Neural progenitor cell (in vitro differentiated cells): Measurements from ENCODE around the gene TMEM115. TPM values are rescaled to one million over a fixed set of nuclear protein-coding genes. Genes with fewer than 3 reads are reported as not detected.

ENCODE experiments used
- DNase-seq: peaks from one replicate; pipeline ENCODE4 v3.0.0-alpha.2; 2016; ENCODE audit warnings: low spot score
- H2AFZ ChIP-seq: fragments of 200-600 bp; sonication (generic); replicated peaks from 2 replicates; pipeline ENCODE4 v1.6.1; 2016; ENCODE audit warnings: antibody characterized with exemption
- H3F3A ChIP-seq: fragments of 200-600 bp; sonication (generic); 2 replicates; pipeline ENCODE4 v1.6.1; 2016; ENCODE audit warnings: antibody characterized with exemption, low read depth
- H3K27ac ChIP-seq: fragments of 200-600 bp; sonication (generic); 2 replicates; pipeline ENCODE4 v1.5.1; 2016; ENCODE audit warnings: mild to moderate bottlenecking
- H3K27me3 ChIP-seq: fragments of 200-600 bp; sonication (generic); 2 replicates; pipeline ENCODE4 v1.6.1; 2016; ENCODE audit warnings: mild to moderate bottlenecking, moderate library complexity
- H3K36me3 ChIP-seq: fragments of 200-600 bp; sonication (generic); 2 replicates; pipeline ENCODE4 v1.5.1; 2016
- H3K4me1 ChIP-seq: fragments of 200-600 bp; sonication (generic); 2 replicates; pipeline ENCODE4 v1.6.1; 2016; ENCODE audit warnings: mixed run types
- H3K4me2 ChIP-seq: fragments of 200-600 bp; sonication (generic); 2 replicates; pipeline ENCODE4 v1.6.1; 2016
- H3K4me3 ChIP-seq: fragments of 200-600 bp; sonication (generic); 2 replicates; pipeline ENCODE4 v1.5.1; 2016
- H3K79me2 ChIP-seq: fragments of 200-600 bp; sonication (generic); 2 replicates; pipeline ENCODE4 v1.6.1; 2016; ENCODE audit warnings: low read depth
- H3K9ac ChIP-seq: fragments of 200-600 bp; sonication (generic); 2 replicates; pipeline ENCODE4 v1.6.1; 2016
- H3K9me3 ChIP-seq: fragments of 200-600 bp; sonication (generic); 2 replicates; pipeline ENCODE4 v1.5.1; 2016; ENCODE audit warnings: low read depth
- H4K20me1 ChIP-seq: fragments of 200-600 bp; sonication (generic); 2 replicates; pipeline ENCODE4 v1.6.1; 2016; ENCODE audit warnings: low read depth
- H3K27ac Mint-ChIP-seq: 3 replicates; pipeline ENCODE4 v1.8.0; 2021; ENCODE audit warnings: mixed read lengths
- H3K27me3 Mint-ChIP-seq: 2 replicates; pipeline ENCODE4 v1.8.0; 2022; ENCODE audit warnings: low read depth, mild to moderate bottlenecking, inconsistent platforms, moderate library complexity, mixed read lengths; ENCODE audit not compliant: insufficient read depth
- H3K36me3 Mint-ChIP-seq: 3 replicates; pipeline ENCODE4 v1.8.0; 2021; ENCODE audit warnings: mixed read lengths
- H3K4me1 Mint-ChIP-seq: 3 replicates; pipeline ENCODE4 v1.8.0; 2021; ENCODE audit warnings: mixed read lengths
- H3K4me3 Mint-ChIP-seq: 3 replicates; pipeline ENCODE4 v1.8.0; 2021; ENCODE audit warnings: mild to moderate bottlenecking, moderate library complexity, mixed read lengths
- H3K9me3 Mint-ChIP-seq: 3 replicates; pipeline ENCODE4 v1.8.0; 2020; ENCODE audit warnings: mixed read lengths
- CTCF ChIP-seq: fragments of 200-600 bp; sonication (generic); IDR thresholded peaks from 2 replicates; pipeline ENCODE4 v1.5.1; 2017; ENCODE audit warnings: antibody characterized with exemption, mild to moderate bottlenecking
- EZH2 ChIP-seq: fragments of 200-600 bp; sonication (generic); IDR thresholded peaks from 2 replicates; pipeline ENCODE4 v1.6.1; 2017; ENCODE audit warnings: antibody characterized with exemption, mild to moderate bottlenecking, moderate library complexity
- EZH2phosphoT487 ChIP-seq: fragments of 200-600 bp; sonication (generic); IDR thresholded peaks from 2 replicates; pipeline ENCODE4 v1.6.1; 2017; ENCODE audit warnings: antibody characterized with exemption
- total RNA-seq: library from RNA; depleted of rRNA; stranded (reverse); fragments of >200 nt; gene quantifications from 2 replicates; pipeline ENCODE4 v1.2.3, GENCODE V29; 2015; ENCODE audit warnings: low replicate concordance

TMEM115 gene
- total RNA-seq, 1 donor from 2014 or later = 6.3 TPM

DNA sequence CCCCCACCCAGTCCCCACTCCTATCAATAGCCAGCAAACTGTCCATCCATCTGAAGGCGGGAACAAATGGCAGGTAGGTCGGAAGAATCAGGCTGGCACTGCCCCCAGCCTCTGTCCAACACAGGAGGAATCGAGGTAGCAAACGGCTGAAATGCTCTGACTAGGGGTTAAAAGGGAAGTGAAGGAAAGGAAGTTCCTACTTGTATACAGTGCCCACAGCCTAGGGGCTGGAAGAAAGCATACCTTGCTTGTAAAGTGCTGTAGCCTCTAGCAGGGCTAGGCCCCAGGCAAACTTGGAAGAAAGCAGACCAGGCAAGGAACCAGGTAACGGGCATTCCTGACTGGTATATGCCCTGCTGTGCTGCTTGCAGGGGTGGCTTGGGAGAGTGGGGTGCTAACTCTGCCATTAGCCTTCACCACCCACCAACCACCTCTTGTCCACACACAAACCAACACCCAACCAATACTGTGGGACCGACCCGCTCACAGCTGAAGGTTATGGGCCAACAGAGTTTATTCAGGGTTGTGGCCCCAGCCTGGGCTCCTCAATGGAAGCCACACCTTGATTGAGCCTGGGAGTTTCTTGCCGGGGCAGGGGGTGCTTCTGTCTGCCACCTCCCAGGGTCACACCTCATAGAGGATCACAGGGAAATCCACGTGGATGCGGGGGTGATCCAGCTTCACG, 33.7 kb downstream of the TMEM115 start:
- Histone ChIP-seq H3F3A (peaks cover 44% of the 10 kb centered on the region), H4K20me1 (peaks cover 14% of the 10 kb centered on the region), H2AFZ (no peak overlapping the region), H3K9me3 (no peaks in the 10 kb centered on the region), H3K4me1 (peaks cover 20% of the 10 kb centered on the region), H3K4me2 (no peak overlapping the region), H3K27ac (no peak overlapping the region), H3K27me3 (no peaks in the 10 kb centered on the region), H3K36me3 (no peaks in the 10 kb centered on the region), H3K4me3 (no peak overlapping the region), H3K79me2 (peaks cover 19% of the 10 kb centered on the region), H3K9ac (no peak overlapping the region)
- peaks cover 4% of the 10 kb centered on the region for H3K27me3 Mint-ChIP-seq
- peak overlapping the region; percentile 95 for H3K4me3 Mint-ChIP-seq
- H3K27ac Mint-ChIP-seq = no peak overlapping the region
- no peaks in the 10 kb centered on the region for H3K9me3 Mint-ChIP-seq
- DNase-seq = no peak
- peaks cover 36% of the 10 kb centered on the region for H3K4me1 Mint-ChIP-seq
- H3K36me3 Mint-ChIP-seq = no peaks in the 10 kb centered on the region
- TF ChIP-seq EZH2 (no peak), EZH2phosphoT487 (no peak), CTCF (no peak)

DNA sequence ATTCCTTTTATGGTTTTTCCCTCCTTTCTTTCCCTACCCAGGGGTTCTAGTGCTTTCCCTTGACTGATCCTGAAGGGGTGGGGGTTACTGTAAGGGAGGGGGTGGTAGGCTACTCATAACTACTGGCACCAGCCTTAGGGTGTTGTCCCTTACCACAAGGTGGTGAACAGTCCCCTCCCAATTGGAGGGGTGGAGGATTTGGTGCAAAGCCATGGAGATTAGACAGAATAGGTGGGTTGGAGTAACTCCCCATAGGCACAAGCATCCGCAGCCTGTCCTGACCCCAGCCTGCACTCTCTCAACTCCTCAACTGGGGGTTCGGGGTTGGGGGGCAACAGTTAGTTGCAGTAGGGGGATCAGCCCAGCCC, 34.2 kb downstream of the TMEM115 start:
- Mint-ChIP-seq H3K4me3 (peak overlapping the region; percentile 70), H3K36me3 (no peaks in the 10 kb centered on the region), H3K4me1 (peaks cover 42% of the 10 kb centered on the region), H3K27ac (no peak overlapping the region), H3K9me3 (no peaks in the 10 kb centered on the region), H3K27me3 (peaks cover 4% of the 10 kb centered on the region)
- Histone ChIP-seq H2AFZ (no peak overlapping the region), H3K36me3 (no peaks in the 10 kb centered on the region), H3K9ac (no peak overlapping the region), H3K4me2 (no peak overlapping the region), H3K9me3 (no peaks in the 10 kb centered on the region), H3K4me1 (peaks cover 24% of the 10 kb centered on the region), H3K27ac (no peak overlapping the region), H3F3A (peaks cover 47% of the 10 kb centered on the region), H4K20me1 (peaks cover 20% of the 10 kb centered on the region), H3K4me3 (no peak overlapping the region), H3K27me3 (no peaks in the 10 kb centered on the region), H3K79me2 (peaks cover 24% of the 10 kb centered on the region)
- no peak for DNase-seq
- TF ChIP-seq CTCF (no peak), EZH2 (no peak), EZH2phosphoT487 (no peak)

GRCh38 chr3:50324351-50325112, 34.8 kb downstream of the TMEM115 start:
- H3K27ac ChIP-seq = no peak overlapping the region
- peaks cover 25% of the 10 kb centered on the region for H4K20me1 ChIP-seq
- H3K79me2 ChIP-seq = peaks cover 30% of the 10 kb centered on the region
- no peak overlapping the region for H3K27ac Mint-ChIP-seq
- H3K27me3 Mint-ChIP-seq = peaks cover 4% of the 10 kb centered on the region
- peak; percentile 92 for DNase-seq
- H3K4me2 ChIP-seq = no peak overlapping the region
- TF ChIP-seq CTCF (peak; percentile 84), EZH2phosphoT487 (no peak)
- no peaks in the 10 kb centered on the region for H3K27me3 ChIP-seq
- no peak overlapping the region for H2AFZ ChIP-seq
- H3K36me3 ChIP-seq = no peaks in the 10 kb centered on the region
- no peaks in the 10 kb centered on the region for H3K9me3 Mint-ChIP-seq
- peaks cover 48% of the 10 kb centered on the region for H3K4me1 Mint-ChIP-seq
- no peaks in the 10 kb centered on the region for H3K9me3 ChIP-seq
- H3K9ac ChIP-seq = no peak overlapping the region
- H3K36me3 Mint-ChIP-seq = peaks cover 4% of the 10 kb centered on the region
- peaks cover 48% of the 10 kb centered on the region for H3F3A ChIP-seq
- peak overlapping the region; percentile 70 for H3K4me3 Mint-ChIP-seq
- H3K4me3 ChIP-seq = no peak overlapping the region
- H3K4me1 ChIP-seq = peaks cover 29% of the 10 kb centered on the region
